A673 (cell line): ENCODE measurements around the gene ABHD1.

Experiments
- EZH2 ChIP-seq: fragments of 200-600 bp; sonication (generic); IDR thresholded peaks from 2 replicates; pipeline ENCODE4 v1.6.1; 2017; ENCODE audit warnings: borderline replicate concordance, low read depth, mild to moderate bottlenecking, mixed read lengths, antibody characterized with exemption, low read length; ENCODE audit not compliant: poor library complexity, severe bottlenecking
- TF ChIP-seq, protein P1 (sequence below): fragments of 300-800, 200-600 bp; sonication (generic); conservative IDR thresholded peaks from 2 replicates; pipeline ENCODE4 v1.5.1; 2017; ENCODE audit warnings: low read depth, mild to moderate bottlenecking, antibody characterized with exemption, low read length, moderate library complexity, mixed read lengths

DNA sequence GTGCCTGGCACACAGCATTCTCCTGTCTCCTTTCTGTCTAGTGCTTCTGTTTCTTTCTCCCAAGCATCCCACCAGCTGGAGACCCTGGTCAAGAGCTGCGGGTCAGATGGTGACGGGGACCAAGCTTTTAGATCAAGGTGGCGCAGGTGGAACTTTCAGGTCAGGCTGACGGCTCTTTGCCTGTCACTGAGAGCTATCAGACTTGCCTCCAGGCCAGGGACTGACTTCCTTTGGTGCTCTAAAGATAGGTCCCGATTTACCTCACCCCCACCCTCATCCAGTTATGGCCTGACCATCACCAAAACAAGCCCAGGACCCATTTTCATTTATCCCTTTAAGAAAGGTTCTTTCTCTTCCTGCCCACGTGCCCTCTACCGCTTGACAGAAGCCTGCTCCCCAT is 46.4 kb upstream of the ABHD1 start:
- TF ChIP-seq, protein P1, sequence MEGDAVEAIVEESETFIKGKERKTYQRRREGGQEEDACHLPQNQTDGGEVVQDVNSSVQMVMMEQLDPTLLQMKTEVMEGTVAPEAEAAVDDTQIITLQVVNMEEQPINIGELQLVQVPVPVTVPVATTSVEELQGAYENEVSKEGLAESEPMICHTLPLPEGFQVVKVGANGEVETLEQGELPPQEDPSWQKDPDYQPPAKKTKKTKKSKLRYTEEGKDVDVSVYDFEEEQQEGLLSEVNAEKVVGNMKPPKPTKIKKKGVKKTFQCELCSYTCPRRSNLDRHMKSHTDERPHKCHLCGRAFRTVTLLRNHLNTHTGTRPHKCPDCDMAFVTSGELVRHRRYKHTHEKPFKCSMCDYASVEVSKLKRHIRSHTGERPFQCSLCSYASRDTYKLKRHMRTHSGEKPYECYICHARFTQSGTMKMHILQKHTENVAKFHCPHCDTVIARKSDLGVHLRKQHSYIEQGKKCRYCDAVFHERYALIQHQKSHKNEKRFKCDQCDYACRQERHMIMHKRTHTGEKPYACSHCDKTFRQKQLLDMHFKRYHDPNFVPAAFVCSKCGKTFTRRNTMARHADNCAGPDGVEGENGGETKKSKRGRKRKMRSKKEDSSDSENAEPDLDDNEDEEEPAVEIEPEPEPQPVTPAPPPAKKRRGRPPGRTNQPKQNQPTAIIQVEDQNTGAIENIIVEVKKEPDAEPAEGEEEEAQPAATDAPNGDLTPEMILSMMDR = no peak
- no peak for TF ChIP-seq EZH2
